GM21576 (cell line): ENCODE results near the gene DMD.
"Not testable (repeated sequence)": the region's sequence is repeated elsewhere in the genome, so short reads cannot be mapped to it uniquely, and the experiment has no call there.

Experiments used
- ATAC-seq: cut with Tn5 transposase; IDR thresholded peaks from one replicate; pipeline ENCODE4 v1.9.1; 2021; ENCODE audit warnings: mild to moderate bottlenecking, moderate library complexity; ENCODE audit not compliant: unreplicated experiment

DMD gene

DNA sequence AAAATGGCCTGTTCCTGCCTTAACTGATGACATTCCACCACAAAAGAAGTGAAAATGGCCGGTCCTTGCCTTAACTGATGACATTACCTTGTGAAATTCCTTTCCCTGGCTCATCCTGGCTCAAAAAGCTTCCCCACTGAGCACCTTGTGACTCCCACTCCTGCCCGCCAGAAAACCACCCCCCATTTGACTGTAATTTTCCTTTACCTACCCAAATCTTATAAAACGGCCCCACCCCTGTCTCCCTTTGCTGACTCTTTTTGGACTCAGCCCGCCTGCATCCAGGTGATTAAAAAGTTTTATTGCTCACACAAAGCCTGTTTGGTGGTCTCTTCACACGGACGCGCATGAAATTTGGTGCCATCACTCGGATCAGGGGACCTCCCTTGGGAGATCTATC, 1833.5 kb downstream of the DMD start:
- not testable (repeated sequence) for ATAC-seq

GRCh38 chrX:31376408-31377022, 1834.8 kb downstream of the DMD start:
- ATAC-seq, result no peak

- no peak for ATAC-seq
These were observed 1836.6 kb downstream of the DMD start for GRCh38 chrX:31374786-31375185.

DNA sequence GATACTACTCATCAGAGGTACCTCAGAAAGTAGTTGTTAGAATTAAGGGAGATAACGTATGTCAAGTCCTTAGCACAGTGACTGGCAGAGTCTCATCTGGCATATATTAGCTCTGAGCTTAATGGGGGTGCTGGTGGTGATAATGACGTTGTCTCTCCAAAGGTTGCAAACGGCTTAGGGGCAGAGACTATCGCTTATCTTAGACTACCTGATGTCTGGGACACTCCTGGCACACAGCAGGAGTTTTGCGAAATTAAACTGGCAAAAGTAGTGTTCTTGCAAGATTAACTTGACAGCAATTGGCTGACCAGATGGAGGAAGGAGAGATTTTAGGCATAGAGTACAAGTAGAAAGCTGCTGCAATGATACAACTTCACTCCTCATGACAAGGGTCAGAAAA, 1839.4 kb downstream of the DMD start:
- no peak for ATAC-seq

GRCh38 chrX:31367816-31368215, 1843.5 kb downstream of the DMD start:
- no peak for ATAC-seq

DNA sequence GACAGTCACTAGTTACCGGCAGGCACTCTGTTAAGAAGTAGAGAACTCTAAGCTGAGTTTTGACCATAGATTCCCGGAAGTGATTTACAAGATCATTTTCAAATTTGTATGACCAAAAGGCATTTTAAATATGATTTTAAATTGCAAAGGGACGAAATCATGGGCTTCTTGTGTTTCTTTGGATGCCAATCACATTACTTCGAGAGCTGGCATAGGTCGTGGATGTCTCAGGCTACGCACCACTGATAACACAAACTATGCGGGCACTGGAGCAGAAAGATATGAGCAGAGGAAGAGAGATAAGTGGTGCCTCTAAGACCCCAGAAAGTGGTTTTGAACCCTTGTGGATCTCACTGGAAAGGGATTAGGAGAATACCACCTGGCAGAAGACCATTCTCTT, 1845.3 kb downstream of the DMD start:
- ATAC-seq, result no peak

GRCh38 chrX:31356275-31357212, 1854.8 kb downstream of the DMD start:
- ATAC-seq, result no peak

DNA sequence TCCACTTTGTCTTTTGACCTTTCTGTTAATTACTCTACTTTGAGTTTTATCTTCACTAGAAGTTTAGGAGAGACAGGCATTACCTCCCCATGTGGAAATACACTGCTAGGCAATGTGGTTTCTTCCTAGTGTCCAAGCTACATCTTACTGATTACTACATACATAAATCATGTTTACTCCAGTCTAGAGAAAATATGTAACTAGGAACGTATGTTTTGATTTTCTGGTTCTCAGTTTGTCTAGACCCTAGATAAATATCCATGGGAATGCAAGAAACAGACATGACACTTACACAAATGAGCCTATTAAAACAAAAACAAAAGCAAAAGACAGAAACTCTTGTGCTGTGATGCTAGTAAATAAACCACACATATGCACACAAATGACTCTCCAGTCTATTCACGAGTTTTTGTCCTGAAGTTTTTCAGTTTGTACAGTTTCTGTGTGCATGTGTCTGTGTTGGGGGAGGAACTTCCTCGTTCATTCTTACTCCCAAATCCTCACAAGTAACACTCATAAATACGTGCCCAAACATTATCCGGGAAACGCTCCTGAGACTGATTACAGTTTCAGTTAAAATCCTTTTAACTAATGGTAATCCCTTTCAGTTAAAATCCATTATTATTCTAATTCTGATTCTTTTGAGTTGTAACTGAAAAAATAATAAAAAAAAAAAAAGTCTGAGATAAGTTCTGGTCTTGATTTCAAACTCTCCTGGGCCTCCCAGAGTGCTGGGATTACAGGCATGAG, 1856.0 kb downstream of the DMD start:
- no peak for ATAC-seq

DNA sequence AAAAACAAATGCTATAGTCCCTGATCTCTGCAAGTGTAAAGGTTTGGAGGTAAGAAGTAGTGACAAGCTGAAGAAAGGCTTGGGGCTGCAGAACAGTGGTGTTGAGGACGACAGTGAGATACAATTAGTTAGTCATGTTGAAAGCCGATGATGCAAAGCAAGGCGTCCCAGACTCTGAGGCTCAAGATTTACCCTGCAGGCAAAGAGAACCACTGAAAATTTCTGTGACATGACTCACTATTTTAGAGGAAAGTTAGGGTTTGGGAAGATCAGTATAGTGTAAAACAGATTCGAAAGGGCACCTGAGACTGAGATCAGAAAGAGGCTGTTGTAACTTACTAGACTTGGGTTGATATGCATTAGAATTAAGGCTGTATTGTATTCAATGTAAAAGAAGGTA, 1858.3 kb downstream of the DMD start:
- ATAC-seq, result no peak

GRCh38 chrX:31350808-31351074, 1860.6 kb downstream of the DMD start:
- ATAC-seq, result no peak

- no peak for ATAC-seq
These were observed 1861.8 kb downstream of the DMD start for GRCh38 chrX:31349515-31349914.

DNA sequence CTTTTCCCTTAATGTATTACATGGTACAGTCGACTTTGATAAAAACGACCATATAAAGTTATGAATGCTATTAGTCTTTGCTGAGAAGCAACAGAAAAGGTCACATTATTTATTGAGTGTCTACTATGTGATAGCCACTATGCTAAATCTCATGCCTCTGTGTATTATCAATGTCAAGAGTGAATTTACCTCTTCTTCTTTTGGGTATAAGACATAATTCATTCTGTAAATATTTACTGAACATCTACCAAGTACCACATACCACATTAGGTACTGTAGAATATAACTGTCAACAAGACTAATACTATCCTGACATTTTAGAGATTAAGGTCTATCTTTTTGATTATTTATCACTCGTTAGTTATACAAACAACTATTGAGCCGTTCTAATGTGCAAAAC, 1870.8 kb downstream of the DMD start:
- ATAC-seq, result no peak

GRCh38 chrX:31338991-31339350, 1872.4 kb downstream of the DMD start:
- ATAC-seq, result no peak

DNA sequence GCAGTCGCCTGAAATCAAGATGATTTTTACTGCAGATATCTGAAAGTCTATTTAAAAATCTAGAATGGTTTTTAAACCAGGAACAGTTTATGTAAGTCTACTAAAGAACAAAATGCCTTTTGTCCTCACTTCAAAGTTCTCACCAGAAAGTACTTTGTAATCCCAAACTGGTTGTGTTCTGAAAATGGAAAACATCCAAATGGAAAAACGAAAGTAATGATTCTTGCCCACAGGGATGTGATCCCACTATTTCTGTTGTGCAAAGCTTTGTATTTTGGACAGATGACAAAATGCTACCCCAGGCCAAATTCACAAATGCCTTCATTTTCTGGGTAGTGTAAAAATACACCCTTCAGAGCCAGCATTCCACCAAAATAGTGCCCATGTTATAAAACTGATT, 1874.0 kb downstream of the DMD start:
- no peak for ATAC-seq

- ATAC-seq, result no peak
These were observed 1874.9 kb downstream of the DMD start for GRCh38 chrX:31336419-31336818.

DNA sequence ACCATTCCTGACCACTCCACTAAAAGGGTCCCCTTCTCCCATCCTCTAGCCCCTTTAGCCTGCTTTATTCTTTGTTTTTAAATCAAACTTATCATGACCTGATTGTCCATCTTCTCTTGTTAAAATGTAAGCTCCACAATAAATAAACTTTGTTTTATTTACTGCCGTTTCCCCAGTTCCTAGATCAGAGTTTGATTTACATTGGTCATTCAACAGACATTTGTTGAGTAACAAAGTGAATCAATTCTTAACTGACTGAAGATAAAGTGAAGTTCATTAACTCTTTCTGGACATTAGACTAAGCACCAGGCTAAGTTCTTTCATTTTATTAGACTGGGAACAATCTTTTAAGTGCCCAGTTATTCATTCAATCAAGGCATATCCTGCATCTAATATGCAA, 1876.4 kb downstream of the DMD start:
- no peak for ATAC-seq

- ATAC-seq, result no peak
These were observed 1878.1 kb downstream of the DMD start for GRCh38 chrX:31333165-31333831.

GRCh38 chrX:31331928-31332327, 1879.4 kb downstream of the DMD start:
- no peak for ATAC-seq

GRCh38 chrX:31331015-31331414, 1880.3 kb downstream of the DMD start:
- ATAC-seq, result no peak

DNA sequence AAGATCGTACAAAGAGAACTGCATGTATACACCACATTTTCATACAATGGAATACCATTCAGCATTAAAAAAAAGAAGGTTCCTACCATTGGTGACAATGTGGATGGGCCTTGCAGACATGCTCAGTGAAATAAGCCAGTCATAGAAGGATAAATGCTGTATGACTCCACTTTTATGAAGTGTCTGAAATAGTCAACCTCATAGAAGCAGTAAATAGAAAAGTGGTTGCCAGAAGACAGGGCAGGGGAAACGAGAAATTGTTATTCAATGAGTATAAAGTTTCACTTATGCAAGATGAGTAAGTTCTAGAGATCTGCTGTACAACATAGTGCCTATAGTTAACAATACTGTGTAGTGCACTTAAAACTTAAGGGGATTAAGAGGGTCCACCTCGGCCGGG, 1882.1 kb downstream of the DMD start:
- no peak for ATAC-seq

DNA sequence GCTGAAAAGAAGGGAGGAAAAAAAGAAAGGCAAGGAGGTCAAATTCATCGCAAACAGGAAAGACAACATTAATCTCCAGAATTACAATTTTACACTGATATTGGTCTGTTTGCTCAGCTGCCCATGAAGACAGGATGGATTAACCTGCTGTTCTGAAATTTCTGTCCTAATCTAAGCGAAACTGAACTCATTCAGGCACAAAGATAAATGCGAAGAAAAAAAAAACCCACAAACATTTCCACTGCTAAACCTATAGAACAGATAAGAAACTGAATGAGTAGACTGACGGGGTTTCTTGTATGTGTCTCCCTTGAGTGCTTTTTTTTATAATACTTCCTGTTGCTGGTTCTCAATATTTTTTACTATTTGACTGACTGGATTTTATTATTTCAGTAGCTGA, 1887.7 kb downstream of the DMD start:
- ATAC-seq, result peak; percentile 89

GRCh38 chrX:31320740-31321139, 1890.6 kb downstream of the DMD start:
- ATAC-seq, result no peak
